Effector memory CD4-positive, alpha-beta T cell (primary cell): Measurements from ENCODE around the gene ZSWIM5.
"Not testable (repeated sequence)": the region's sequence is repeated elsewhere in the genome, so short reads cannot be mapped to it uniquely, and the experiment has no call there.

Source experiments
- DNase-seq, 3 donors: peaks; one replicate each; pipeline ENCODE4 v3.0.0-alpha.2; 2020
- H3K27ac ChIP-seq: 2 replicates; pipeline ENCODE4 v1.7.0; 2013; ENCODE audit warnings: mild to moderate bottlenecking, low read length, moderate library complexity; ENCODE audit not compliant: insufficient read depth, poor library complexity, severe bottlenecking
- H3K27me3 ChIP-seq: replicated peaks from 2 replicates; pipeline ENCODE4 v1.7.0; 2013; ENCODE audit warnings: mild to moderate bottlenecking, low read length; ENCODE audit not compliant: insufficient read depth, control insufficient read depth, poor library complexity, severe bottlenecking
- H3K36me3 ChIP-seq: 2 replicates; pipeline ENCODE4 v1.7.0; 2013; ENCODE audit warnings: mild to moderate bottlenecking, low read length, moderate library complexity; ENCODE audit not compliant: control insufficient read depth, insufficient read depth
- H3K4me1 ChIP-seq: 2 replicates; pipeline ENCODE4 v1.7.0; 2013; ENCODE audit warnings: low read length, mild to moderate bottlenecking; ENCODE audit not compliant: control insufficient read depth, insufficient read depth, poor library complexity, severe bottlenecking
- H3K4me3 ChIP-seq: 2 replicates; pipeline ENCODE4 v1.7.0; 2013; ENCODE audit warnings: low read length, low read depth, mild to moderate bottlenecking; ENCODE audit not compliant: insufficient read depth, poor library complexity, severe bottlenecking
- H3K9me3 ChIP-seq: 2 replicates; pipeline ENCODE4 v1.7.0; 2013; ENCODE audit warnings: mild to moderate bottlenecking, low read length, moderate library complexity; ENCODE audit not compliant: control insufficient read depth

Gene ZSWIM5

DNA sequence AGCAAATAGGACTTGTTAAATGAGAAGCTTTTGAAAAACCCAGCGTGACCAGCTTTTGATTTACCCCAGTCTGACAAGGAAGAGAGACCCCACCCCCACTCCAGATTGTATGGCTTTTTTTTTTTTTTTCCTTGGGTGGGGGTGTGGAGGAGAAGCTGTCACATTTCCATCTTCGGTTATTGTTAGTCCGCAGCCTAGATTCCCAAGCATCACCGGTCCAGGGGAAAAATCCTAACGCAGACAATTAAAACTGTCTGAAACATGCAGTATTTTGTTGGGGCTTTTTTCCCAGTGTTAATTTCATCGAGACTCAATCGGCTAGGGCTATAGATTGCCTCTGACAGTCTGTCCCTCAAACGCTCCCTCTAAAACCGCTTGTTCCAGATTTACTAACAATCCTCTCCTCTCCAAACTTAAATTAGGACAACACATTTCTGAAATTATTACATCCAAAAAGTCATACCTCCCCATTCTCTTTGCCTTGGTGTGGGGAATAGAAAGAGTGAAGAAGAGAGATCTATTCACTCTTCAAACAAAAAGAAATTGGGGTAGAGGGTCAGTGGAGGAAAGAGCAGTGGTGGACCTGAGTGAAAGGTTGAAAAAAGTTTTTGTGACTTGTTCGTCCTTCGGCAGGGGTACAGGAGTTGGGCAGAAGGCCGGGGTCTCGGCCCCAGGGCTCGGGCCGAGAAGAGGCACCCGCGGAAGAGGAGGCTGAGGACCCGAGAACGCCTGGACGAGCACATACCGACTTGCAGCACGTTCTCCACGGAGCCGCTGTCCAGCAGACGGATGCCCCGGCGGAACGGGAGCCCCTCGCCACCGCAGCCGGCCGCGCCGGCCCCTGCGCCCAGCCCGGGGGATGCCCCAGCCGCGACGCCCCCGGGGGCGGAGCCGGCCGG is 1.1 kb downstream of the ZSWIM5 start:
- H3K9me3 ChIP-seq: no peaks in the 10 kb centered on the region
- peak in 2 of 3 donors; percentile 1 to 4 for DNase-seq
- peaks cover 8% of the 10 kb centered on the region for H3K4me1 ChIP-seq
- H3K36me3 ChIP-seq: no peaks in the 10 kb centered on the region
- H3K4me3 ChIP-seq: peak overlapping the region; percentile 43
- no peaks in the 10 kb centered on the region for H3K27me3 ChIP-seq
- H3K27ac ChIP-seq: no peak overlapping the region

DNA sequence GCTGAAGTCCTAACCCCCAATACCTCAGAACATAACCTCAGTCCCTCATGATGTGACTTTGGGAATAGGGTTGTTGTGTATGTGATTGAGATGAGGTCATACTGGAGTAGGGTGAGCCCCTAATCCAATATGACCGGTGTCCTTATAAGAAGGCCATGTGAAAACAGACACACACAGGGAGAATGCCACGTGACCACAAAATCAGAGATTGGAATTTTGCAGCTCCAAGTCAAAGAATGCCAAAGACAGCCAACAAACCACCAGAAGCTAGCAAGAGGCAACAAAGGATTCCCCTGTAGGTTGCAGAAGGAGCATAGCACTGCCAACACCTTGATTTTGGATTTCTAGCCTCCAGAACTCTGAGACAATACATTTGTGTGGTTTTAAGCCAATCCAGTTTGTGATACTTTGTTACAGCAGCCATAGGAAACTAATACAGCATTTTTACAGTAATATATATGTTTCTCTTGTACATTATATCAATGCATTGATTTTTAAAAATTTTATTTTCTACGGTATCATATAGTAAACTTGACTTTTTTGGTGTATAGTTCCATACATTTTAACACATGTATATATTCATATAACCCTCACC is 5.4 kb downstream of the ZSWIM5 start:
- Histone ChIP-seq H3K9me3 (no peaks in the 10 kb centered on the region), H3K4me3 (no peak overlapping the region), H3K36me3 (no peaks in the 10 kb centered on the region), H3K4me1 (no peaks in the 10 kb centered on the region), H3K27me3 (no peaks in the 10 kb centered on the region), H3K27ac (no peak overlapping the region)
- DNase-seq: no peak

DNA sequence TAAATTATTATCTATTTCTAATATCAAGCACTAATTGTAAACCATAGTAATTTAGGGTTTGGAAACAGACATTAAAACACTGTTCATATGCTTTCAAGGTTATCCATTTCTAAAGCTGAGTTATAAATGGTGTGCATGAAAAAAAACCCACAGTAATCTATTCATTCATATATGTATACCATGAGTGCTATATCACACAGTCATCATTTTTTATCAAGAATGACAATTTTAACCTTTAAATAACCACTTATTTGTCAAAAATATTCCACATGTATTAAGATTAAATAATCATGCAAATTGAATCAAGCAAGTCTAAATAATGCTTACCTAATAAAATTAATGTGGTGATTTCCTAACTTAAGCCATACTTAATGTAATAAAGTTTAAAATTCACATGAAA is 6.0 kb downstream of the ZSWIM5 start:
- Histone ChIP-seq H3K4me3 (no peak overlapping the region), H3K9me3 (no peaks in the 10 kb centered on the region), H3K27me3 (no peaks in the 10 kb centered on the region), H3K27ac (no peak overlapping the region), H3K4me1 (no peaks in the 10 kb centered on the region), H3K36me3 (no peaks in the 10 kb centered on the region)
- DNase-seq: no peak

DNA sequence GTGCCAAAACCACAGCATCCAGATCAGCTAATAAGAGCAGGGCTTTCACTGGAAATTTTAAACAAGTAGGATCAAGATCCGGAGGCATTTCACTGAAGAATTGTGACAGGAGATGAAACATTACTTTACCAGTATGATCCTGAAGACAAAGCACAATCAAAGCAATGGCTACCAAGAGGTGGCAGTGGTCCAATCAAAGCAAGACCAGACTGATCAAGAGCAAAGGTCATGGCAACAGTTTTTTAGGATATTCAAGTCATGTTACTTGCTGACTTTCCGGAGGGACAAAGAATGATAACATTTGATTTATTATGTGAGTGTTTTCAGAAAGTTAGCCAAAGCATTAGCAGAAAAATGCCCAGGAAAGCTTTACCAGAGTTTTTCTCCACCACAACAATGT is 8.2 kb downstream of the ZSWIM5 start:
- no peak for DNase-seq
- no peak overlapping the region for H3K27ac ChIP-seq
- H3K4me3 ChIP-seq: no peak overlapping the region
- no peaks in the 10 kb centered on the region for H3K27me3 ChIP-seq
- no peaks in the 10 kb centered on the region for H3K9me3 ChIP-seq
- H3K36me3 ChIP-seq: no peaks in the 10 kb centered on the region
- H3K4me1 ChIP-seq: no peaks in the 10 kb centered on the region

DNA sequence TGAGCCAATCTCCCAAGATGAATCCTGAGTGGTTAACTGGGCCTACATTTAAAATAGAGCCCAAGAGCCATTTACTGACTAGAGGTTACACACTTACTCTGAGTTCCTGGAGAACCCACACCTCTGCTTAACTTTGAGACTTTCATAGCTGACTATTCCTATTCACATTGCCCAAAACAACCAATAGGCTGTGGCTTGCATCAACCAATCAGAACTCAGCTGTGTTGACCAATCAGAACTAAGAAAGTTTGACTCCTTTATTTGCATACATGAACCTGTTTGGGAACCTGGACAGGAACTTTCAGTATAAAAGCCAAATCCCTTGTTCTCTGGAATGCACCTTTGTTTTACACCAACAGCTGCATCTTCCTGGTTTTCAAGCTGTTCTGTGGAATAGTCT is 9.5 kb downstream of the ZSWIM5 start:
- Histone ChIP-seq H3K27ac (no peak overlapping the region), H3K4me3 (no peak overlapping the region), H3K36me3 (no peaks in the 10 kb centered on the region), H3K9me3 (no peaks in the 10 kb centered on the region), H3K4me1 (no peaks in the 10 kb centered on the region), H3K27me3 (no peaks in the 10 kb centered on the region)
- no peak for DNase-seq

DNA sequence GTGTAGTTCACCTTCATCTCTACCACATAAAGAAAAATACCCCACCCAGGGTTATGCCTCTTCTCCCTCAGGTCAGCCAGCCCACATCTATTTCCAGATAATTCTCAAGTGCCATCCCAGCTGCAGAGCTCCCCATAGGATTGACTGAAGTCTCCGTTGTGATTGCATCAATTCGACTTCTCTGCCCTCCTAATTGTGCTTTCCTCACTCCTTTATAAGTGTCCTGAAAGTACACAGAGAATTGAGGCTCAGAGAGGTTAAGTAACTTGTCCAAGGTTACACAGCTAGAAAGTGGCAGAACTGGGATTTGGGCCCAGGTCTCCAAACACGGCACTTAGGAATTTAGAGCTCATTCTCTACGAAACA is 15.0 kb downstream of the ZSWIM5 start:
- no peak for DNase-seq
- Histone ChIP-seq H3K4me1 (no peaks in the 10 kb centered on the region), H3K4me3 (no peak overlapping the region), H3K36me3 (no peaks in the 10 kb centered on the region), H3K9me3 (no peaks in the 10 kb centered on the region), H3K27me3 (no peaks in the 10 kb centered on the region), H3K27ac (no peak overlapping the region)

DNA sequence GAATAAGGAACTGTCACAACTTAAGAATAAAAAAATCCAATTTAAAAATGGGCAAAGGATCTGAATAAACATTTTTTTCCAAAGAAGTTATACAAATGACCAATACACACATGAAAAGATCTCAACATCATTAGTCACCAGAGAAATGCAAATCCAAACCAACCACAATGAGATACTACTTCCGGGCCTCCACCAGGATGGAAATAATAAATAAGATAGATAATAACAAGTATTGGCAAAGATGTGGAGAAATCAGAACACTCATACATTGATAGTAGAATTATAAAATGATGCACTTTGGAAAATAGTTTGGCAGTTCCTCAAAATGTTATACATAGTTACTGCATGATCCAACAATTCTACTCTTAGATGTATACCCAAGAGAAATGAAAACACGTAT is 18.7 kb downstream of the ZSWIM5 start:
- Histone ChIP-seq H3K27me3 (no peaks in the 10 kb centered on the region), H3K9me3 (no peaks in the 10 kb centered on the region), H3K27ac (no peak overlapping the region), H3K36me3 (no peaks in the 10 kb centered on the region), H3K4me1 (no peaks in the 10 kb centered on the region), H3K4me3 (no peak overlapping the region)
- DNase-seq: no peak

DNA sequence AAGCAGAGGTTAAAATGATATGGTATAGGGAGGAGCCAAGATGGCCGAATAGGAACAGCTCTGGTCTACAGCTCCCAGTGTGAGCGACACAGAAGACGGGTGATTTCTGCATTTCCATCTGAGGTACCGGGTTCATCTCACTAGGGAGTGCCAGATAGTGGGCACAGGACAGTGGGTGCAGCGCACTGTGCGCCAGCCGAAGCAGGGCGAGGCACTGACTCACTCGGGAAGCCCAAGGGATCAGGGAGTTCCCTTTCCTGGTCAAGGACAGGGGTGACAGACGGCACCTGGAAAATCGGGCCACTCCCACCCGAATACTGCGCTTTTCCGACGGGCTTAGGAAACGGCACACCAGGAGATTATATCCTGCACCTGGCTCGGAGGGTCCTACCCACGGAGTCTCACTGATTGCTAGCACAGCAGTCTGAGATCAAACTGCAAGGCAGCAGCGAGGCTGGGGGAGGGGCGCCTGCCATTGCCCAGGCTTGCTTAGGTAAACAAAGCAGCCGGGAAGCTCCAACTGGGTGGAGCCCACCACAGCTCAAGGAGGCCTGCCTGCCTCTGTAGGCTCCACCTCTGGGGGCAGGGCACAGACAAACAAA is 26.4 kb downstream of the ZSWIM5 start:
- H3K4me3 ChIP-seq, H3K9me3 ChIP-seq, H3K4me1 ChIP-seq, H3K36me3 ChIP-seq, H3K27ac ChIP-seq, DNase-seq, H3K27me3 ChIP-seq: not testable (repeated sequence)

DNA sequence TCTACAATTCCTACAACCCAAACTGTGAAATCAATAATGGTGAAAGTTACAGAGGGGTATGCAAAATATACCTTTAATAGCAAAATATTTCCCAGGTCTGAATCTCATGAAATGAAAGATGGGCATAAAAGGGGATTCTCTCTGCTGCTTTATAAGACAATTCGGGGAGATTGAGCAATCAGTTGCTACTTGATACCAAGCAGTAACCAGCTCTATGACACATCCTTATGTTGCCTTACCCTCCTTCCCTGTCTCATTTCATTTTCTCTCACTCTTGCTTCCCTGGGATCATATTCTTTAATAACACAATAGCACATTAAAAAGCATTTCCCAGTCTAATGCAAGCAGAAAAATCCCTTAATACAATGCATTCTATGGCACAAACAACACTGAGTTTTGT is 29.0 kb downstream of the ZSWIM5 start:
- no peak for DNase-seq
- H3K27ac ChIP-seq: no peak overlapping the region
- H3K27me3 ChIP-seq: no peaks in the 10 kb centered on the region
- H3K4me1 ChIP-seq: no peaks in the 10 kb centered on the region
- H3K9me3 ChIP-seq: no peaks in the 10 kb centered on the region
- no peaks in the 10 kb centered on the region for H3K36me3 ChIP-seq
- no peak overlapping the region for H3K4me3 ChIP-seq

DNA sequence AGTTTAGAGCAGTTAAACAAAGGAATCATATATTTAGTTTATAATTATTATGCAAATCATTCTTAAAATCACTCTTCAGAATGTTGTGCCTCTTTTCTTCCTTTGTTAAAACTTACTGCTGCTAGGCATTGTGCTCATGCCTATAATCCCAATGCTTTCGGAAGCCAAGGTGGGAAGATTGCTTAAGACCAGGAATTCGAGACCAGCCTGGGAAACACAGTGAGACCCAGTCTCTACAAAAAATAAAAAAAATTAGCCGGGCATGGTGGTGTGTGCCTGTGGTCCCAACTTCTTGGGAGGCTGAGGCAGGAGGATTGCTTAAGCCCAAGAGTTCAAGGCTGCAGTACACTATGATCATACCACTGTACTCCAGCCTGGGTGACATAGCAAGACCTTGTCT is 33.6 kb downstream of the ZSWIM5 start:
- H3K27ac ChIP-seq: no peak overlapping the region
- H3K36me3 ChIP-seq: no peaks in the 10 kb centered on the region
- no peaks in the 10 kb centered on the region for H3K27me3 ChIP-seq
- no peaks in the 10 kb centered on the region for H3K9me3 ChIP-seq
- DNase-seq: no peak
- H3K4me1 ChIP-seq: no peaks in the 10 kb centered on the region
- no peak overlapping the region for H3K4me3 ChIP-seq
